Keratinocyte (primary cell): Measurements from ENCODE around the gene ADAMTS16. TPM values are rescaled to one million over a fixed set of nuclear protein-coding genes. Genes with fewer than 3 reads are reported as not detected.

Experiments
- DNase-seq: peaks from one replicate; pipeline ENCODE4 v3.0.0-alpha.2; 2011; ENCODE audit warnings: low read depth, missing footprints, low spot score
- FAIRE-seq: peaks from 2 replicates; lab custom pipeline; 2011; peaks lifted over from hg19 to GRCh38; lab: Jason Lieb, UNC
- H2AFZ ChIP-seq: 2 replicates; pipeline ENCODE4 v1.6.0; 2012; ENCODE audit warnings: low read length, control low read depth, inconsistent platforms; ENCODE audit not compliant: control insufficient read depth
- H3K27ac ChIP-seq: 2 replicates; pipeline ENCODE4 v1.5.1; 2011; ENCODE audit warnings: low read length; ENCODE audit not compliant: control insufficient read depth, insufficient read depth
- H3K27me3 ChIP-seq: 3 replicates; pipeline ENCODE4 v1.6.0; 2011; ENCODE audit warnings: low read length; ENCODE audit not compliant: control insufficient read depth, insufficient read depth; ENCODE audit errors: extremely low read depth
- H3K36me3 ChIP-seq, 2 experiments: 2 replicates in 1 of 2; 3 replicates in 1 of 2; pipeline ENCODE4 v1.5.1; 2011; ENCODE audit warnings: low read length in 2 of 2, mild to moderate bottlenecking in 1 of 2; ENCODE audit not compliant: control insufficient read depth in 2 of 2, insufficient read depth in 2 of 2; ENCODE audit errors: extremely low read depth in 1 of 2
- H3K4me1 ChIP-seq: 3 replicates; pipeline ENCODE4 v1.5.1; 2011; ENCODE audit warnings: low read length; ENCODE audit not compliant: control insufficient read depth, insufficient read depth; ENCODE audit errors: extremely low read depth
- H3K4me2 ChIP-seq: 3 replicates; pipeline ENCODE4 v1.6.0; 2011; ENCODE audit warnings: low read depth, low read length; ENCODE audit not compliant: control insufficient read depth, insufficient read depth; ENCODE audit errors: extremely low read depth
- H3K4me3 ChIP-seq, 3 experiments: fragments of 200-600 bp in 1 of 3; sonication (generic) in 1 of 3; 2 replicates in 2 of 3; 3 replicates in 1 of 3; pipeline ENCODE4 v1.5.1; 2011 to 2016; ENCODE audit warnings: low read length in 3 of 3, mild to moderate bottlenecking in 3 of 3, control low read depth in 2 of 3, inconsistent platforms in 1 of 3, low read depth in 1 of 3, mixed read lengths in 1 of 3, mixed run types in 1 of 3, moderate library complexity in 1 of 3; ENCODE audit not compliant: control insufficient read depth in 2 of 3, insufficient read depth in 2 of 3; ENCODE audit errors: extremely low read depth in 1 of 3
- H3K79me2 ChIP-seq: 2 replicates; pipeline ENCODE4 v1.6.0; 2012; ENCODE audit warnings: low read length; ENCODE audit not compliant: control insufficient read depth, insufficient read depth
- H3K9ac ChIP-seq: 3 replicates; pipeline ENCODE4 v1.6.0; 2011; ENCODE audit warnings: low read length; ENCODE audit not compliant: control insufficient read depth, insufficient read depth; ENCODE audit errors: extremely low read depth
- H3K9me1 ChIP-seq: 3 replicates; pipeline ENCODE4 v1.6.0; 2011; ENCODE audit warnings: low read length; ENCODE audit not compliant: control insufficient read depth, insufficient read depth; ENCODE audit errors: extremely low read depth
- H3K9me3 ChIP-seq: 2 replicates; pipeline ENCODE4 v1.5.1; 2012; ENCODE audit warnings: low read depth, low read length; ENCODE audit not compliant: control insufficient read depth
- H4K20me1 ChIP-seq: 3 replicates; pipeline ENCODE4 v1.6.0; 2011; ENCODE audit warnings: low read length; ENCODE audit not compliant: control insufficient read depth, insufficient read depth; ENCODE audit errors: extremely low read depth
- EZH2 ChIP-seq: IDR thresholded peaks from one replicate; pipeline ENCODE4 v1.6.1; 2012; ENCODE audit warnings: inconsistent platforms, mild to moderate bottlenecking, low read length, moderate library complexity
- dilution Hi-C: fragments of 300-500 bp; cut with MboI; formaldehyde crosslinking; loops from one replicate; pipeline ENCODE4 v1.7.0; 2020; ENCODE audit warnings: low sequenced_read_pairs; ENCODE audit not compliant: extremely low pct_ligation_motif_present
- polyA plus RNA-seq, 5 experiments: library from polyadenylated mRNA; depleted of rRNA in 3 of 5; stranded (reverse) in 3 of 5; stranded (forward) in 1 of 5; unstranded in 1 of 5; fragments of >200 nt; gene quantifications; 1 replicate in 1 of 5; 2 replicates in 3 of 5; 3 replicates in 1 of 5; pipeline versions ENCODE4 v1.2.1 to v1.2.3, GENCODE V29; 2011 to 2012; ENCODE audit warnings: missing spikeins in 2 of 5, low read depth in 1 of 5, low replicate concordance in 1 of 5
- TF ChIP-seq, protein P1 (sequence below), 3 experiments: IDR thresholded peaks in 1 of 3; conservative IDR thresholded peaks in 1 of 3; optimal IDR thresholded peaks in 1 of 3; 2 replicates in 2 of 3; 3 replicates in 1 of 3; pipeline versions ENCODE3 to v1.5.1; 2011; ENCODE audit warnings: low read length in 3 of 3, mild to moderate bottlenecking in 3 of 3, moderate library complexity in 2 of 3, control low read depth in 1 of 3, inconsistent platforms in 1 of 3; ENCODE audit not compliant: insufficient read depth in 2 of 3; ENCODE audit errors: extremely low read depth in 1 of 3

The ADAMTS16 gene
- polyA plus RNA-seq, 1 donor (not counting 4 experiments of a cell fraction or from before 2014, with no cell fraction given) = not detected

DNA sequence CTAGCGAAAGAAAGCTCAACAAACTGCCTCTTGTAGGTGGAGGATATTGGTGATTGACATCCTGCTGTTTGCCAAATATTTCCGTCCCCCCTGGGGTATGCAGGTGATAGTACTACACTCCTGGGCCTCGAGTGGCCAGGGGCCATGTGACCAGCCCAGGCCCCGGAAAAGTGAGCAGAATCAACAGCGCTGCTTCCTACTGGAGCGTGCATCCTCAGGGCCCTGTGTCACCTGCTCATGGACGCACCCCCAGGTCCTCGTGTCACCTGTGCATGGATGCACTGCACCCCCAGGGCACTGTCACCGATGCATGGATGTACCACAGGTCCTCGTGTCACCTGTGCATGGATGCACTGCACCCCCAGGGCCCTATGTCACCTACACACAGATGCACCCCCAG lies 43.8 kb downstream of the ADAMTS16 start:
- H3K4me2 ChIP-seq = no peak overlapping the region
- no peak for DNase-seq
- H3K36me3 ChIP-seq = no peaks in the 10 kb centered on the region
- no peak for FAIRE-seq
- no peaks in the 10 kb centered on the region for H4K20me1 ChIP-seq
- no peak overlapping the region for H3K9ac ChIP-seq
- dilution Hi-C loops = no loop called here
- H3K79me2 ChIP-seq = no peaks in the 10 kb centered on the region
- no peaks in the 10 kb centered on the region for H3K9me1 ChIP-seq
- H2AFZ ChIP-seq = no peak overlapping the region
- TF ChIP-seq, protein P1, sequence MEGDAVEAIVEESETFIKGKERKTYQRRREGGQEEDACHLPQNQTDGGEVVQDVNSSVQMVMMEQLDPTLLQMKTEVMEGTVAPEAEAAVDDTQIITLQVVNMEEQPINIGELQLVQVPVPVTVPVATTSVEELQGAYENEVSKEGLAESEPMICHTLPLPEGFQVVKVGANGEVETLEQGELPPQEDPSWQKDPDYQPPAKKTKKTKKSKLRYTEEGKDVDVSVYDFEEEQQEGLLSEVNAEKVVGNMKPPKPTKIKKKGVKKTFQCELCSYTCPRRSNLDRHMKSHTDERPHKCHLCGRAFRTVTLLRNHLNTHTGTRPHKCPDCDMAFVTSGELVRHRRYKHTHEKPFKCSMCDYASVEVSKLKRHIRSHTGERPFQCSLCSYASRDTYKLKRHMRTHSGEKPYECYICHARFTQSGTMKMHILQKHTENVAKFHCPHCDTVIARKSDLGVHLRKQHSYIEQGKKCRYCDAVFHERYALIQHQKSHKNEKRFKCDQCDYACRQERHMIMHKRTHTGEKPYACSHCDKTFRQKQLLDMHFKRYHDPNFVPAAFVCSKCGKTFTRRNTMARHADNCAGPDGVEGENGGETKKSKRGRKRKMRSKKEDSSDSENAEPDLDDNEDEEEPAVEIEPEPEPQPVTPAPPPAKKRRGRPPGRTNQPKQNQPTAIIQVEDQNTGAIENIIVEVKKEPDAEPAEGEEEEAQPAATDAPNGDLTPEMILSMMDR (optimal IDR thresholded peaks at IDR 0.05 in 1 of 3, IDR thresholded peaks at IDR 0.05 in 1 of 3, conservative IDR thresholded peaks at IDR 0.05 in 1 of 3; ENCODE audit: extremely low read depth in 1 of 3, insufficient read depth in 2 of 3, low read length in 3 of 3) = no peak
- H3K9me3 ChIP-seq = no peaks in the 10 kb centered on the region
- H3K4me1 ChIP-seq = no peaks in the 10 kb centered on the region
- H3K27me3 ChIP-seq = no peaks in the 10 kb centered on the region
- H3K4me3 ChIP-seq = no peak overlapping the region
- H3K27ac ChIP-seq = no peak overlapping the region

DNA sequence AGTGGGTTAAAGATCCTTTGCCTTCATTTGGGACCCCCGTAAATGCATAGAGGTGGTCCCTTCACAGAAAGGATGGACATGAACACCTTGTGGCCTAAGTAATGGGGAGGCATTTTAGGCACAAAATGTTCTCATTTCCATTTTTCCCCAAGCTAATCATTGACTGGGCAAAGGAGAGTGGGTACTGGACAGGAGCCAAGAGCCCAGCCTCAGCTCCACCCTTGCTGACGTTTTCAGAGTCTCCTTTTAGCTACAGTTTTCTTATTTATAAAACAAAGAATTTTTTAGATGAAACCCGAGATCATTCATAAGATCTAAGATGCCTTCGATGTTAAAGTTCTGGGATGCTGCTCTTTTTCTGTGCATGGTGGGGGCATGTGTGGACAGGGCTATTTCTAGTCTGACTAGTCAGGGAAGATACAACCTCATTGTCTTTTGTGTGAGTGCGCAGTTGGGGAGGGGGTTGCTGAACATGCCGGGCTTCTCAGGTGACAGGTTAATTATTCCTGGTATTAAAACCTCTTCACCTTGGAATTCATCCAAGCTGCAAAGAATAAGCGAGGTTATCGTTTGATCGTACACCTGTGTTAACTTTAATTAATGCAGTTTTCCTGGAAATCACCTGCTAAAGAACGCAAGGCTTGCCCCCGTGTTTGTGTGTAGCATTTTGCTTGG lies 48.4 kb downstream of the ADAMTS16 start:
- dilution Hi-C loops = no loop called here
- H3K4me2 ChIP-seq = no peak overlapping the region
- no peaks in the 10 kb centered on the region for H3K27me3 ChIP-seq
- no peak overlapping the region for H3K27ac ChIP-seq
- H3K36me3 ChIP-seq = no peaks in the 10 kb centered on the region
- H3K9me1 ChIP-seq = no peaks in the 10 kb centered on the region
- DNase-seq (no peak), FAIRE-seq (no peak)
- H3K9ac ChIP-seq = no peak overlapping the region
- no peaks in the 10 kb centered on the region for H4K20me1 ChIP-seq
- H3K79me2 ChIP-seq = no peaks in the 10 kb centered on the region
- no peak overlapping the region for H3K4me3 ChIP-seq
- no peak overlapping the region for H2AFZ ChIP-seq
- H3K9me3 ChIP-seq = no peaks in the 10 kb centered on the region
- H3K4me1 ChIP-seq = no peaks in the 10 kb centered on the region
- TF ChIP-seq, protein P1 (optimal IDR thresholded peaks at IDR 0.05 in 1 of 3, IDR thresholded peaks at IDR 0.05 in 1 of 3, conservative IDR thresholded peaks at IDR 0.05 in 1 of 3; ENCODE audit: extremely low read depth in 1 of 3, insufficient read depth in 2 of 3, low read length in 3 of 3) = no peak
- no peak for TF ChIP-seq EZH2
